GM19240 (cell line): Measurements from ENCODE around the gene PROX1.

Experiments
- DNase-seq: peaks from one replicate; pipeline ENCODE4 v3.0.0; 2011; ENCODE audit warnings: low spot score; ENCODE audit not compliant: insufficient read length

The PROX1 gene

DNA sequence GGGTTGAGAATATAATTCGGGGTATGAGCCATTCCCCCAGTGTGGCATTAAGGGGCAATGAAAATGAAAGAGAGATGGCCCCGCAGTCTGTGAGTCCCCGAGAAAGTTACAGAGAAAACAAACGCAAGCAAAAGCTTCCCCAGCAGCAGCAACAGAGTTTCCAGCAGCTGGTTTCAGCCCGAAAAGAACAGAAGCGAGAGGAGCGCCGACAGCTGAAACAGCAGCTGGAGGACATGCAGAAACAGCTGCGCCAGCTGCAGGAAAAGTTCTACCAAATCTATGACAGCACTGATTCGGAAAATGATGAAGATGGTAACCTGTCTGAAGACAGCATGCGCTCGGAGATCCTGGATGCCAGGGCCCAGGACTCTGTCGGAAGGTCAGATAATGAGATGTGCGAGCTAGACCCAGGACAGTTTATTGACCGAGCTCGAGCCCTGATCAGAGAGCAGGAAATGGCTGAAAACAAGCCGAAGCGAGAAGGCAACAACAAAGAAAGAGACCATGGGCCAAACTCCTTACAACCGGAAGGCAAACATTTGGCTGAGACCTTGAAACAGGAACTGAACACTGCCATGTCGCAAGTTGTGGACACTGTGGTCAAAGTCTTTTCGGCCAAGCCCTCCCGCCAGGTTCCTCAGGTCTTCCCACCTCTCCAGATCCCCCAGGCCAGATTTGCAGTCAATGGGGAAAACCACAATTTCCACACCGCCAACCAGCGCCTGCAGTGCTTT is 9.4 kb downstream of the PROX1 start:
- no peak for DNase-seq

DNA sequence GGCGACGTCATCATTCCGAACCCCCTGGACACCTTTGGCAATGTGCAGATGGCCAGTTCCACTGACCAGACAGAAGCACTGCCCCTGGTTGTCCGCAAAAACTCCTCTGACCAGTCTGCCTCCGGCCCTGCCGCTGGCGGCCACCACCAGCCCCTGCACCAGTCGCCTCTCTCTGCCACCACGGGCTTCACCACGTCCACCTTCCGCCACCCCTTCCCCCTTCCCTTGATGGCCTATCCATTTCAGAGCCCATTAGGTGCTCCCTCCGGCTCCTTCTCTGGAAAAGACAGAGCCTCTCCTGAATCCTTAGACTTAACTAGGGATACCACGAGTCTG is 10.0 kb downstream of the PROX1 start:
- DNase-seq, result no peak

DNA sequence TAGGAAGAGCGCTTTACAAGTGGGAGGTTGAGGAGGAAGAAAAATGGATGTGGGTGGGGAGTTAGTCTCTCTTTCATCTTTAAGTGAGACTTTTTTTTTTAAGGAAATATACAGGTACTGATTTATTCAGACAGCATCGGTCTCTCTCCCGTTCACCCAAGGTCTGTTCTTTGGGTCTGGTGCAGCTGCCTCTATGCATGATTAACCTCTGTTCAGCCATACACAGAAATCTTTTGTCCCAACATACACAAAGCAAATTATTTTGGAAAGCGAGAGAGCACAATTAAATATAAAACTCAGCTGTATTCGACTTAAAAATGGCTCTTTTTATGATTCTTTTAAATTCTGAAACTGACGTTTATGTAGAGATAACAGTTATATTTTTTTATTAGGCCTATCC is 11.0 kb downstream of the PROX1 start:
- DNase-seq, result no peak

DNA sequence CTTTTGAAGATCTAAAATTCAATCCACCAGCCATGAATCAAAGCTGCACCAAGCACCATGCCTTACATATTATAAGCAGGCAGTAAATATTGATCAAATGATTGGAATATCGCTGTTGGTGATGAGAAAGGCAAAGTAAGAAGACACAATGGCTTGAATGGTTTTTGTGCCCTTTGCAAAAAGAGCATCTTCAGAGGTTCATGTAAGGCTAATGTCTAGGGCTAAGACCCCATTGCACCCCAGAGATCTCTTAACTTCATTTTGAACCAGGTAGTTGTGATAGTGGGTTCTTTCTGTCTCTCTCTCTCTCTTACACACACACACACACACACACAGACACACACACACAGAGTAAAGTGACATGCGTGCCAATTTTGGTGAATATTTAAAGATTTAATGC is 12.0 kb downstream of the PROX1 start:
- no peak for DNase-seq

DNA sequence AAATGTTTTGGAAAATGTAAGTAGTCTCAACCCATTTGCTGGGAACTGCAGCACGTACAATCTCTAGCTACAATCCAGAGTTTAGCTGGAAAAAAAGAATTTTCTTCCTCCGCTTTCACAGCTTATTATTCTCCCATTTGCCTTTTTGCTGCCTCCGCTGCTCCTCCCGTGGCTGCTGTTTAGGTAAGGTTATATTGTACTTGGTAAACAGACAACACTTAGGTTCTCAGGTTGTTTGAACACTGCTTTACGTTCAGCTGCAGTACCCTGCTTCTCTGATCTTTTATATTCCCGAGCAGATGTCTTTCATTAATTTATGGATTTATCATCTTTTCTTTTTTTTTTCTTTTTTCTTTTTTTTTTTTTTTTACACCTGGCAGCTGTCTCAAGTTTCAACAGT is 14.3 kb downstream of the PROX1 start:
- DNase-seq, result no peak

DNA sequence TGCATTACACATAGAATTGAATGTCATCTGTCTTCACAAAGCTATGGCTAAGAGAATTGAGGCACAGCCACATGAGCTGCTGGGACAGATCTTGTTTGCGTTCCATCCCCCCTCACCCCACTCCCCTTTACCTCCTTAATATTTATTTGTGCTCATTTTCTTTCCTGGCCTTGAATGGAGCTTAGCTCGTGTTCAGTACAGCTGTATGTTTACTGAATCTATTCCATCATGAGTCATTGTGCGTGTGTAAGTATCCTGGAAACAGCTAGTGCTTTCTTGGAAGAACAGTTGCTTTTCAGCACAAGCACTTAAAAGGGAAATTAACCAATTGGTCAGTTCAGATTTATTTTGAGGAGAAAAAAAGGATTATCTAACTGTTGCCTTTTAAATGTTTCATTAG is 14.7 kb downstream of the PROX1 start:
- DNase-seq, result no peak

DNA sequence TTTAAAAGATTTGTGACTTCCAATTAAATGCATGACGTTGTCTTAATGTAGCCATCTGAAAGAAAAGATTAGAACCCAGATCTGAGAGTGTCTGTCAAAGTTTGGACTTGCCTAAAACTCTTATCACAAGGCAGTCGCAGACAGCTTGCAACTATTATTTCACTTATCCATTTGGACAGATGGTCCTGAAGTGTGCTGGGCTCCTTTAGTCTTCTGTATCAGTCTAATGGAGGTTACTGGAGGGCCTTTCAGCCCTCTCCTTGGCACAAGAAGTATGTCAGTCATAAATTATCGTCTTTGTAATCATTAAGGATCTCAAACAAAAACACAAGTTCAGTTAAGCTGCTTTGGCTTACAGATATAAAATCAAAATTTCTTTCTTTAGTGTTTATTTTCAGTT is 15.5 kb downstream of the PROX1 start:
- DNase-seq, result no peak

DNA sequence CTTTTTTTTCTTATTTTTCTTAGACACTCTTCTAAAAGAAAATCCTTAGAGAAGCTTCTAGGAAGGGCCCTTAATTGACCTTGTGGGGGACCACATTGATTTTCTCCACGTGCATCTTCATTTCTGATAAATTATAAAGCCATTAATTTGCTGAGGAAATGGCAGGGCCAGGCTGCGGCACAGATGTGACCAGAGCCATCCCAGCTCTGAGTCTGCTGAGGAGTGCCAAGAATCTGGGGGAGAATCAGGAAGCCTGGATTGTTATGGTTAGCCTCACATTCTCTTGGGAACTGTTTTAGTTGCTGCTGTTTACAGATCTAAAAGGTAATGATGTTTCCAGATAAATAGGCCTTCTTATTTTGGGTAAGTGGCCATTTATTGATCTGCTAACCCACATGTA is 16.2 kb downstream of the PROX1 start:
- DNase-seq, result no peak

DNA sequence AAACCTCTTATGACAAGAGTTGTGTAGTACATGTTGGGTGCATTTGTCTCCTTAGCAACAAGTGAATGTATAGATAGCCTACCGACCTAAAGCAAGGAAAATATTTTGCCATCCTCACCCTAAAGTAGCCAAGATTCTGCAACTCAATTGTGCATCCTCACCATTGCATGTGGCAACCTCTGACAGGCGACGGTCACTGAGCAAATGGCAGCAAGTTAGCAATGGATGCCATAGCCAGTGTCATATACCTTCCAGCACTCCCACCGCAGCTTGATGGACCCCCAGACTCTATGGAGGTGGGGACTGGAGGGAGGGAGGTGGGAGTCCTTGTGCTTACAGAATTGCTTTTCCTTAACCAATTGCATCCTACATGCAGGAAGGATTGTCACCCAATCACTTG is 17.0 kb downstream of the PROX1 start:
- no peak for DNase-seq

DNA sequence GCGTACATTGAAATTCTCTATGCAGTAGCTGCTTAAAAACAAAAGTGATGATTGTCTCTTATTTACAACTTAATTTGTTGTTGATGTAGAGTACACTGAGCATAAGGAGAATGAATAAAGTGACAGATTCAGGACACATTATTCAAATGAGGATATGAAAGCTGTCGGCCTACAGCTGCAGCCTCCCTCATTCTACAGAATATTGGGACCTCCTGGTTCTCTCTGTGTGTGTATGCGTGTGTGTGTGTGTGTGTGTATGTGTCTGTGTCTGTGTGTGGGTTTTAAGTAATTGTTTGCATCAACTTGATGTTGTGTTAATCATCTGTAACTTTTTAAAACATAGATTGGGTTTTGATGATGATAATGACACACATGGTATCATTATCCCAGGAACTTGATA is 17.9 kb downstream of the PROX1 start:
- DNase-seq, result no peak

DNA sequence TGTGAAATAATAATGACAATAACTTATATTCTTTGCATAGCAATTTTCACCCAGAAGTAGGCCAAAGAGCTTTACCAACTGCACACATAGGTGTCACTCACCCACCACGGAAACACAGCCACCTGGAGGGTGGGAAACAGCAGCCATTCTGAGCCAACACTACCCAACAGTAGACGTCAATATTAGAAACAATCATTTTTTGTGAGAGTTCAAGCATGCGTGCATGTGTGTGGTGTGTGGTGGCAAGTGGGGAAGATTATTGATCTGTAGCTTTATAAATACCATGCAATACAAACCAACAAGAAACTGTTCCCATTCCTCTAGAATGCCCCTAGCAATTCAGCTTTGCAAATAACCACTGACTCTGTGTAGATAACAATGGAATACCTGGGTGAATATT is 19.1 kb downstream of the PROX1 start:
- no peak for DNase-seq

DNA sequence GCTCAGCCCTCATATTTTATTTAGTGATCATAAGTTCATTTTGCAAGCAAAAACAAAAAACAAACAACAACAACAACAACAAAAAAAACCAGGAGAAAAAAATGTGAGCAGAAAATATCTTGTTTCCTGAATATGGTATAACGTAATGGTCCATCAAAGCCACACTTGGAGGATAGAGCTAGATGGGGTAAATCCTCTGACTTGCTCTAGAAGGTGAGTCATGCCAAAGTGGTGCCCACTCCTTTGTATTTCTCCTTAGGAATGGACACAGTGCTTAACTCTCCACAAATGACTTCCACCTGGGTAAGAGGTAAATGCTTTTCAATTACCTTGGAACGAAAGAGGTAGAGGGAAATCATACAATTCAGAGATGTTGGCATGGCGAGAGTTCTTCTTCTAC is 20.6 kb downstream of the PROX1 start:
- no peak for DNase-seq

DNA sequence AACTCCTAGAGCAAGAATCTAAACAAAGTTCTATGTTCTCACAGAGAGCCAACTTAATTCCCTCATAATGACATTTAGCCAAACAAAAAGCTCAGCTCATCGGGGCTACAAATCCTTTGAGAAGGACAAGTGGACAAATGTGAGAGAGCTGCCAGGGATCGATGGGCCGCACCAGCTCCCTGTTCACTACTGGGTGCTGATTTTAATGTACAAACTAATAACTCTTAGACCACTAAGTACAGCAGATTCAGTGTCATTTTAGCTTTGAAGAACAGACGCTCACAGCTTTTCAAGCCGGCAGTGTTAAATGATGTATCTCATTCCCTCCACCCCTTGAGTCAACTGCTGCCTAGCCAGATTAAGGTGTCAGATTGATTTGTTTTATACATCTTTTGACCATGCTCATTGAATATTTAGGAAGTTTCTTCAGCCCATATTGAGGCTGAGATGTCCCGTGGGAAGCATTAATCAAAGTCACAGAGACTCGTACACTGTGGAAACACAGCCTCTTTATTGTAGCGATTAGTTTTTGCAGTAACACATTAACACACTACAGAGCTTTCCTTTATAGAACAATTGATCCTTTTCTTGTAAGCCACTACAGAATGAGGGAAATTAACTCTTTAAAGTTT is 21.1 kb downstream of the PROX1 start:
- no peak for DNase-seq

DNA sequence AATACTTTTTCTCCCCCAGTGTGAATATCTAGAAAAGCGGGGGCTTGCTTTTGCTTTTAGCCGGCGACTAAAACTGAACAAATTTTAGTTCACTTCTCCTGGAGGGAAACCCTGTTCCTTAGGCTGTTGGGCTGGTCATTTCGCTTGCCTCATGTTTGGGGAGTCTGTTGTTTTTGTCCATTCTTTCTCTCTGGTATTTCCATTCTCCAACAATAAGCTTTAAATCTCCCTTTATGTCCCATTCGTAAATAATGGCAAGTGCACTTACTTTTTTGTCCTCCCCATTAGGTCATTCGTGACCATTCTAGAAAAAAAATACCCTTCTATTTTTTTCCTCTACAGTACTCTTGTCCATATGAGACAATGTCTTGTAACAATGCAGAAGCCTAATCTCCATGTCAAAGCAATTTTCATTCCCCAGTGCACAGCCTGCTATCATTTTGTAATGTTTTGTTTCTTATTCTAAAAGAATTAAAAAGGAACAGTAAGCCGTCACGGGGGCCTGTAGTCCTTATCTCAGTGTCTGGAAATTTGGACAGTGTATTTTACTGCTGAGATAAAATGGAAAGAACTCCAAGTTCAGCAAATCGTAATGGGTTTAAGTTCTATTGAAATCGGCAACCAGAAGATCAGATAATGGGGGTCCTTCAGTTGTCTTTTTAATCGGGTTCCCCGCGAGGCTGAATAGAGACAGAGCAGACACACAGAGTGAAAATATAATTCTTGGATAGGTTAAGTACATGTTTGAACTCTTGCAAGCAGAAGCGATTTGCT is 21.8 kb downstream of the PROX1 start:
- no peak for DNase-seq

DNA sequence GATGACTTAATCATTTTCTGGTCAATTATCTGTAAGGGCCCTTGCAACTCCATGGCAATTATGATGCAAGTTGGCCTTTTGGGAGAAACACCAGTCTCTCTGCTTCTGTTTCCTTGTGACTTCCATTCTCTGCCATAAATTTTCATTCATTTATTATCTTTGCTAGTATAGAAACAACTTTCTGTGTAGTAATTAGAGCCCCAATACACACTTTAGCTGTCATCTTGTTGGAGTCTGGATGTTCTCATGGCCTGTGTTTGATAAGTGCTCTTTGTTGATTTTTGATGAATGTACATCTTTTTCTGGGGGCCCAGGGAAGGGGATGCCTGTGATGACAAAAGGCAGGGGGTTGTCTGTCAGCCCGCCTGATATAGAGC is 22.4 kb downstream of the PROX1 start:
- DNase-seq, result no peak

DNA sequence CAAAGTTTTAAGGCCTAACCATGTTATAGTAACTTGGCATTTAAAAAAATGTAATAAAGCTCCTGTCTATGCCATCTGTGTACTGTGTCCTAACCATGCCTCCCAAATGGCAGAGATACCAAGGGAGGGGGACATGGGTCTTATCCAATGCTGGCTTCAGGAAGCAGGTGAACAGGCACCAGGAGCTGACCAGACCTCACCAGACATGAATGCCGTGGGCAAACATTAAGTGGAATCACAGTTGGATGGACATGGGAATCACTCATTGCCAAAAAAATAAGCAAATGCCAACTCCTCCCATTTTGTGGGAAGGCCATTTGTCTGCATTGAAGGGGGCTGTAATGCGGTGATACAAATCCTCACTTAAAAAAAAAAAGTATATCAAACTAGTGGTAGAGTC is 22.9 kb downstream of the PROX1 start:
- DNase-seq, result no peak

DNA sequence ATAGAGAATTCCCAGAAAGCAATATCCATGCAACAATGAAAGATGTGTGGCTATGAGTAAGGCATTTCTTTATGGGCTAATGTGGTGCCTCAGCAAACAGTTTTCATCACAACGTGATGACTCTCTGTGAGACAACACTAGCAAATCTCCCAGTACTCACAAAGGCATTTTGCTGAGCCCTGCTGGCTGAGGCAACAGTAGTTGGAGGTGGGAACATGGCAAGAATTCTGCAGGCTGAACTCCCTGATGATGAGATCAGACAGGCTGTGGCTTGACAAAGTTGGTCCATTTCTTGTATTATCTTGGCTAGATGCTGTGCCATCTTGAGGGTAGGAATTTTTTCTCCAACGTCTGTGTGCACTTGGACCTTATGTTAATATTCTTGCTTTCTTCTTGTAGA is 24.6 kb downstream of the PROX1 start:
- no peak for DNase-seq

DNA sequence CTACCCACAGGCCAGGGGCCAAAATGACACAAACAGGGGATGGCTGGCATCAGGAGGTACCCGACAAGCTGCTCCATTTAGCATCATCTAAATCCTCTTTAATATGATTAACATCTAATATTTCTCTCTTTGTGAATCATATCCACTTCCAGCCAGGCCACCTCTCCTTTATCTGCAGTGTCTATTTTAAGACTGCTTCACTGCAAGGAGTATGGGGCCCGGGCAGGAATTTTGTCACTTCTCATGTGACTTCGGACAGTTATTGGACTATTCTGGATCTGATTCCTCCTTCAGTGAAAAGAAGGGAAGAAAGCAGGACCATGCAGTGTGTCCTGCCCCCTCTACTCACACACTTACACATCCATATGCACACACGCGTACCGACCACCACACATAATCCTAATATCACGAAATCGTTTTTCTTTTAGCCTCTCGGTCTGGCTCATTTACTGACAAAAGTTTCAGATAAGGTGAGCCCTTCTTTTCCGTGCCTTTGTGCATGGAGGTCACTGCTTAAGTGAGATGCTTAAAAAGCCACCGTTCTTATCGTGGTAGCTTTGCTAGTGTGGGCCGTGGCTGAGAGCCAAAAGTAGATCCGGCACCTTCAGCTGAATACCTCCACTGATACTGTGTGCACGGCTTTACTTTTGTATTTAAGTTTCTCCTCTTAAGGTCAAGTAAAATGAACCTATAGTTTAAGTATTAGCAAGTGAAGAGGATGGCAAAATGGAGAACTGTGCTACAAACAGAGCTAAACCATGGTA is 26.0 kb downstream of the PROX1 start:
- DNase-seq, result no peak

DNA sequence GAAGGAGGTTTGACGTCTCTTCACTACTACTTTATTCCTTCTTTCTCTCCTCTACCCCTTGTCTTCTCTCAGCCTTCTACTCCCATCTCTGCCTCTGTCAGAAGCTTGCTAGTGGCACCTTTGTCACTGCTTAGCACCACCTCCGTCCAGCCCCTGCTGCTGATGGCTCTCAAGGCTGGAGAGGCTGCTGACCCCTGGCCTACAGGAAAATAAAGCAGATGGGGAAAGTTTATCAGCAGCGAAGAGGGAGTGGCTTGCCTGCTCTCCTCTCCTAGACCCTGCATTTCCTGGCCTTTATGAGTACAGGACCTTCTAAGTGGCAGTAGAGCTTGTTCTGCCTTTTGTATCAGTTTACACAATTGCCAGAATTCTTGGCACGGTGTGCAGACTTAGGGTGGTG is 27.0 kb downstream of the PROX1 start:
- DNase-seq, result no peak

DNA sequence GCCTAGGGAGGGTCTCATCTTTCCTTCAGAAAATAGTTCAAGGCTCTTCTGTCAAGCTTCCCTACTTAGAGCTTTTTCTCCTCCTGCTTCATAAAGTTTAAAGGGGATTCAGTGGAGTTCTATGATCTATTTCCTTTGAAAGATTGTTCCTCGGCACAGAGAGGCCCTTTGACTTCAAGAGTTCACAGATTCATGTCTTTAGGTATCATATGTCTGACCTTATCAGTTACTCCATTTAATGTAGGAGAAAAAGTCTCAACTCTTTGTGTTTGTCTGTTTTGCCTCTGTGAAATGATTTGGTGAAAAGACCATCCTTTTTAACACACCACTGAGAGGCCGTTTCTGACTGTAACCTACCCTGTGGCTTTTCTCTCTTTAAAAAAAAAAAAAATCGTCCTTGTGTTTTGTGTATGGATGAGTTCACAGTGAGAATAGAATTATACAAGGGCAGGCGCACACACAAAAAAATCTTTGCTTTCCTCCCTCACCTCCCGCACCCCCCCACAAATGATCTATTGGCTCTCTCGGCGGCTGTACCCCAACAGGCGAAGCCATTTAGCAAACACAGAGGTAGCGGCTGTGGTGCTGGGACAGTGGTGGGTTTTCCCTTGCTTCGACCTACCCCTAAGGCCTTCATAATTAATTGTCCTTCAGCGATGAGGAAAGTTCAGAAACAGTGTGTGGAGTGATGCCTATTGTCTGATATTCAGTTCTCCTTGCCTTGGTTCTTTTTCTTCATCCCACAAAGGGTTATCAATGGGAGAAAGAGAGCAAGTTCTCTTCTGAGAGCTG is 29.6 kb downstream of the PROX1 start:
- no peak for DNase-seq
